Activated CD8-positive, alpha-beta memory T cell treated with anti-CD3 and anti-CD28 coated beads, Interleukin-2, amount 50 U/mL, for 48 hours (primary cell): Measurements from ENCODE around the gene XIRP2.
"Not testable (repeated sequence)": the region's sequence is repeated elsewhere in the genome, so short reads cannot be mapped to it uniquely, and the experiment has no call there.

Experiments used
- DNase-seq: peaks from one replicate; pipeline ENCODE4 v3.0.0-alpha.2; 2020

Gene XIRP2

DNA sequence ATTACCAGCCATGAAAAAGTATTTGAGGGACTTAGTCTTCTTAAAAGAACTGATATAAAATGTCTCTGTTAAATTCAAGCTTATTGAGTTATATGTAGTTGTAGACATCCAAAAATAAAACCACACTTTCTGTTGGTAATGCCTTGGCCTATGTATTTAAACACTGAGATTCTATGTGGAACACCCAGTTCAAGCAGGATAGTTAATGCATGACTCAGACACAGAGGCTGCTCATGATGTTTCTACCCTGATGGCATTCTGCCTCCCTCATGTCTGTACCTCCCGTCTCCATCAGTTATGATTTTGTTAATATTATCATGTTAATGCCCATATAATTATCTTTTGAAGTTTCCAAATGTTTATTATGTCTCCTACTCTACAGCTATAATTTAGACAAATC is 164.5 kb downstream of the XIRP2 start:
- DNase-seq = no peak

DNA sequence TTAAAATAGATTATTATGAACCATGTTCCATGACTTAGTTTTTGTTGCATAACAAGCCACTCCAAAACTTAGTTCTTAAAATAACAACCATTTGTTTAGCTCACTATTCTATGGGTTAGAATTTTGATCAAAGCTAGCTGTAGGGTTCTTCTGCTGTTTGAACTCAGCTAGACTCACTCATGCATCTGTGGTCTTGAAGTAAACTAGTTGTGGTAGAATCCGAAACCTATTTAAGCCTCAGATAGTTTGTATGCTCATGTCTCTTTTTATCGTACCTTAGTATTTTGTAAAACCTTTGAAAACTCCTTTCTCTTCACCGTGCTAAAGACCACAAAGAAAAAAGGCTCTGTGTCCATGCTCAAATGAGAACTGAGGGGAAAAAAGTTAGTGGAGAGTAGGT is 166.6 kb downstream of the XIRP2 start:
- DNase-seq = no peak

DNA sequence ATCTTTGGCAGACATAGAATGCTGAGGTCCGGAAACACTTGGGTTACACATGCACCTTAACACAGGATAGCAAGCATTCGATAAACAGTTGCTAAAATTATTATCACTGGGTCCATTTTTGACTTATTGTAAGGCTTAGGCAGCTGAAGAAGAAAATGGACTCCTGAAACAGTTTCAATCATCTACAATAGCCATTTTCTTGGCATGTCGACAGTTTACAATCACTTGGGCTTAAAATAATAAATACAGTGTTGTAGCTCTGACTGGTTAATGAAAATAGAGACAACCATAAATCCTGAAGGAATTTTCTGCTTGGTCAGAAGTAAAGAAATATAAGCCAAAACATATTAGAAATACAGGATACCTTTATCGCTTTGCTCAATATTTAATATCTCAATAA is 169.2 kb downstream of the XIRP2 start:
- DNase-seq = no peak

DNA sequence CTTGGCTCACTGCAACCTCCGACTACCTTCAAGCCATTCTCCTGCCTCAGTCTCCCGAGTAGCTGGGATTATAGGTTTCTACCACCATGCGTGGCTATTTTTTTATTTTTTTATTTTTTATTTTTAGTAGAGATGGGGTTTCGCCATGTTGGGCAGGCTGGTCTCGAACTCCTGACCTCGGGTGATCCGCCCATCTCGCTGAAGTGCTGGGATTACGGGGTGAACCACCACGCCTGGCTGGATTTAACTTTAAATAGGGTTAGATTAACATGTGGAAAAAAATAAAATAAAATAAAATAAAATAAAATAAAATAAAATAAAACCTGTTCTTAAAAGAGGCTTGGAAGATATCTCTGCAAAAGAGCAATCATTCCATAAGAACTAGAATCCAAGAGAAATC is 170.9 kb downstream of the XIRP2 start:
- no peak for DNase-seq

DNA sequence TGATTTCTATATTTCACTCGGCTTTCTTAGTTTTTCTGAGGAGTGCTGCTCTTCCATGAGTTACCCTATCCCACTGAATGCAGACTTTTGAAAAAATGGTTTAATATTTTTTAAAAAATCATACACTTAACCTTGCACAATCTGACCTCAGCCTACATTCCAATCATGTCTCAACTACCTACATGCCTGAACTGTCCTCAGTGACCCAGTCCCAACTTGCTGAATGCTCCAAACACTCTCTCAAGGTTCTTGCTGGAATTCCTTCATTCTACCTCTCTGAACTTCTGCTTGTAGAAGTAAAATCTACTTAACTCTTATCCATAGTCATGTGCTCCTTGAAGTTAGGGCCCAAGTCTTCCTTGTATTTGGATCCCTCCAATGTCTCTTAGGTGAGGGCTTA is 181.6 kb downstream of the XIRP2 start:
- no peak for DNase-seq

DNA sequence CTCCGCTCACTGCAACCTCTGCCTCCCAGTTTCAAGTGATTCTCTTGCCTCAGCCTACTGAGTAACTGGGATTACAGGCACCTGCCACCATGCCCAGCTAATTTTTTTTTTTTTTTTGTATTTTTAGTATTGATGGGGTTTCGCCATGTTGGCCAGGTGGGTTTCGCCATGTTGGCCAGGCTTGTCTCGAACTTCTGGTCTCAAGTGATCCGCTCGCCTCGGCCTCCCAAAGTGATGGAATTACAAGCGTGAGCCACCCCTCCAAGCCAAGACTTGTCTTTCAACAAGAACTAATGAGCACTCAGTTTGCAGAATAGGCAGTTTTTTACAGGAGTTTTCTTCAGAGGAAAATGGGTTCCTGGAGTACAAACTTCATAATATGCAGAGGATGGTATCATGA is 187.4 kb downstream of the XIRP2 start:
- DNase-seq = not testable (repeated sequence)

DNA sequence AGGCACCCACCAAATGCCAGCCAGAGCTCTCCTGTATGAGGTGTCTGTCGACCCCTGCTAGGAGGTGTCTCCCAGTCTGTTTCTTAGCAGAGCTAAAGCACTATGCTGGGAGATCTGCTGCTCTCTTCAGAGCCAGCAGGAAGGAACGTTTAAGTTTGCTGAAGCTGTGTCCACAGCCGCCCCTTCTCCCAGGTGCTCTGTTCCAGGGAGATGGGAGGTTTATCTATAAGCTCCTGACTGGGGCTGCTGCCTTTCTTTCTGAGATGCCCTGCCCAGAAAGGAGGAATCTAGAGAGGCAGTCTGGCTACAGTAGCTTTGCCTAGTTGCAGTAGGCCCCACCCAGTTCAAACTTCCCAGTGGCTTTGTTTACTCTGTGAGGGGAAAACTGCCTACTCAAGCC is 210.7 kb downstream of the XIRP2 start:
- DNase-seq = not testable (repeated sequence)

DNA sequence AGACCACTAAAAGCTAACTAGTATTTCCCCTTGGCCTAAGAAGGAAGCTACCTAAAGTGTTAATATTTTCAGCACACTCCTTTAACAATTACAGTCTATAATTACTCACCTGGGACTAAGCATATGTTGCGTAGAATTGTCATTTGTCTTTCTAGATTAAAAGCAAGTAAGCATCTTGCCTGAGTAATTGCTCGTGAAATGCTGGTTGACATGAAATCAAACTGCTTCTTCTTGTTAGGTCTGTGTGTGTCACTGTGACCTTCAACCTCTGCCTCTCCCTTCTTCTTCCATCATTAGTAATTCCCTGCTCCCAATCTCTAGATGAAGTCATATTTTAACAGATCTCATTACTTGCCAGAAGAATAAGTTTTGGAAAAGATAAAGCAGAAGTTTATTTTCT is 212.2 kb downstream of the XIRP2 start:
- DNase-seq = no peak

DNA sequence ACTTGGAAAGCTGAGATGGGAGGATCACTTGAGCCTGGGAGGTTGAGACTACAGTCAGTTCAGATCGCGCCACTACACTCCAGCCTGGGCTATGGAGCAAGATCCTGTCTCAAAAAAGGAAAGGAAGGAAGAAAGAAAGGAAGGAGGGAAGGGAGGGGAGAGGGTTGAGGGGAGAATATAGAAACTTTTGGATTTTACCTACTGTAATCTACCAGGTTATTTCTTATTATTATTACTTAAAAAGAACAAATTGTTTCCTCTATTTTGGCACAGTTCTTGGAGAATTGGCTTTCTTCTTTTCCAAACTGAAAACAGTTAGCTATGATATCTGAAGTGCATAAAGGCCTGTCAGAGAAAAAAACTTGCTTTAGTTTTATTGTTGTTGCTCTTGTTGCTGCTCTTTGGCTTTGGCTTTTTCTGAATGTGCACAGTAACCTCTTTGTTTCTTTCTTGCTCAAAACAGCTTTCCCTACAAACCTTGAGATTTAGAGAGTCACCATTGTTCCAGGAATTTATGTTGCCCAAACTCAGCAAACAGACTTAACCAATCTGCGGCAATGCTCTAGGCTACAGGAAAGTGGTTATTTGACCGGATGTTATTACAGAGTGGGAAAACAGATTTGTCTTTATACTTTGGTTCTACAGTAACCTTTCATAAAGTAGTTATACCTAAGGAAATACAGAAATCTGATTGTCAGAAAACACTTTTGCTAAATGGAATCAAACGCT is 214.9 kb downstream of the XIRP2 start:
- DNase-seq = no peak

DNA sequence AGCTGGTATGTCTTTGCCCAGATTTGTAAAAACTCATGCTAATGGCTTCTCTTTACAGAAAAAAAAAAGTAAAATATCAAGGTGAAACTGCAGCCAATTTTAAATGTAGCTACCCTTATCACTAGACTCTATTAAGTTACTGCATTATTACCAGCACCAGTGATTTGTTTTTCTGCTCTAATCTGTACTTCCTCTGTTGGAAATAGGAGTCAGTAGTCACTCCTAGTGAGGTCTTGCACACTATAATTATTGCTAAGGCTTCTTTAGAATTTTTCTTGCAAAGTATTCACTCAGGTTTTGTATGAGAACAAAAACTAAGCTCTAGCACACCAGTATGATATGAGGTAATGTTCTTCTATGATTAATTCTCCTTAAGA is 215.5 kb downstream of the XIRP2 start:
- no peak for DNase-seq

DNA sequence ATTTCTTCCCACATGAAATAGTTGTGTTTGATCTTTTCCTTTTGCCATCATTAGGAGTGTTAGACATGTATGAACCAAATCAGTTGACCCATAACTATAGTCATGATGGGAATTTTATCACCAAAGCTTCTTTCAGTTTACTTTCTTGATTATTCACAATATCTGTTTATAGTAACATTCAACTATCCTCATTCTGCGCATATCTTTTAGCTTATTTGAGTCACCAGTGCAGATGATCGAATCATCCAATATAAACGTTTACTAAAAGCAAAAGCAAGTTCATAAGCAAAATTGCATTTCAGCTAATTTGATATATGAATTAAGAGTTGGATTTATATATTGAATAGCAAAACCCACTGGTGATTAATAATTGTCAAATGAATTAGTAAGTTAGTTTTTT is 216.4 kb downstream of the XIRP2 start:
- DNase-seq = no peak

DNA sequence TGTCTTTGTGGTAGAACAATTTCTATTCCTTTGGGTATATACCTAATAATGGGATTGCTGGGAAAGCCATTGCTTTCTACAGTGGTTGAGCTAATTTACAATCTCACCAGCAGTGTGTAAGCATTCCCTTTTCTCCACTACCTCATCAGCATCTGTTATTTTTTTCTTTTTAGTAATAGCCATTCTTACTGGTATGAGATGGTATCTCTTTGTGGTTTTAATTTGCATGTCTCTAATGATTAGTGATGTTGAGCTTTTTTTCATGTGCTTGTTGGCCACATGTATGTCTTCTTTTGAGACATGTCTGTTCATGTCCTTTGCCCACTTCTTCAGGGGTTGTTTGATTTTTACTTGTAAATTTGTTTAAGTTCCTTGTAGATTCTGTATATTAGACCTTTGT is 221.4 kb downstream of the XIRP2 start:
- not testable (repeated sequence) for DNase-seq

DNA sequence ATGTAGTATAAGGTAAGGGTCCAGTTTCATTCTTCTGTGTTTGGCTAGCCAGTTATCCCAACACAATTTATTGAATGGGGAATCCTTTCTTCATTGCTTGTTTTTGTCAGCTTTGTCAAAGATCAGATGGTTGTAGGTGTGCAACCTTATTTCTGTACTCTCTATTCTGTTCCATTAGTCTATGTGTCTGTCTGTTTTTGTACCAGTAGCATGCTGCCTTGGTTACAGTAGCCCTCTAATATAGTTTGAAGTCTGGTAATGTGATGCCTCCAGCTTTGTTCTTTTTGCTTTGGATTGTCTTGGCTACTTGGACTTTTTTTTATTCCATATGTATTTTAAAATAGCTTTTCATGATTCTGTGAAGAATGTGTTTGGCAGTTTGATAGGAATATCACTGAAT is 222.1 kb downstream of the XIRP2 start:
- no peak for DNase-seq

DNA sequence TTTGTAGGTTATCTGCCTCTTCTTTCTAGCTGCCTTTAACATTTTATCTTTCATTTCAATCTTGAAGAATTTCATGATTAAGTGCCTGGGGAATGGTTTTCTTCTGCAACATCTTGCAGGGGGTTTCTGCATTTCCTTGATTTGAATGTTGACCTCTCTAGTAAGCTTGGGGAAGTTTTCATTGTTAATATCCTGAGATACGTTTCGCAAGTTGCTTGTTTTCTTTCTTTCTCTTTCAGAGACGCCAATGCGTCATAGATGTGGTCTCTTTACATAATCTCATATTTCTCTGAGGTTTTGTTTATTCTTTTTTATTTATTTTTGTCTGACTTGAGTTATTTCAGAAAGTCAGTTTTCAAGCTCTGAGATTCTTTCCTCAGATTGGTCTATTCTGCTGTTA is 225.7 kb downstream of the XIRP2 start:
- no peak for DNase-seq

DNA sequence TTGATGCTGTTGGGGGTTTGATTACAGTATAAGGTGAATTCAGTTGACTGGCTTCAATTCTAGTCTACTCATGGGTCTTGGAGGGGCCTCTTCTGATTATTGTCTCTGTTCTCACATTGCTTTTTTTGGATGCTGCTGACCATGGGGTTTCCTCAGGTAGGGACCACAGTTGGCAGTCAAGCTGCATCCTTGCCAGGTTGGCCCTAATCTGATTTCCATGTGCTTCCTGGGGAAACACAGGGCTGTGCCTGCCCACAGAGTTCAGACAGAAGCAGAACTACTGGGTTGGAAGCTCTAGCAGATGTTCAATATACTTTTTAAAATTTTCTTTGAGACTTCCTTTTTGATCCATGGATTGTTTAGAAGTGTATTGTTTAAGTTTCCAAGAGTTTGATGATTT is 227.3 kb downstream of the XIRP2 start:
- no peak for DNase-seq

DNA sequence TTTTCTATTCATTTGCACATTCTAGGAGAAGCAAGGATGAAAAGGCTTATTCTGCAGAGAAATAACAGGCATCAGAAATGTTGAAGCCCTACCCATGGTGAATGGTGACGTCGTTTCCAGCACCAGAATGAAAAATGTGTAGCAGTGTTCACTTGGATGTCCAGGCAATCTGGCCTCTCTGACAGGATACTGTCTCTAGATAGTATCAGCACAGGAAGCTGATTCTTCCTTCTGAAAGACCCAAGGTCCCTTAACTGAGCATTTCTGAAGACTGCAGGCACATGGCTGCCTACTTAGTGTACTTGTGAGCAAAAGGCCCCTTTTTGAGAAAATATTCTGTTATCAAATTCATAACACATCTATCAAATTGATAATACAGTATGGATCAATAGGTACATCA is 234.1 kb downstream of the XIRP2 start:
- no peak for DNase-seq

DNA sequence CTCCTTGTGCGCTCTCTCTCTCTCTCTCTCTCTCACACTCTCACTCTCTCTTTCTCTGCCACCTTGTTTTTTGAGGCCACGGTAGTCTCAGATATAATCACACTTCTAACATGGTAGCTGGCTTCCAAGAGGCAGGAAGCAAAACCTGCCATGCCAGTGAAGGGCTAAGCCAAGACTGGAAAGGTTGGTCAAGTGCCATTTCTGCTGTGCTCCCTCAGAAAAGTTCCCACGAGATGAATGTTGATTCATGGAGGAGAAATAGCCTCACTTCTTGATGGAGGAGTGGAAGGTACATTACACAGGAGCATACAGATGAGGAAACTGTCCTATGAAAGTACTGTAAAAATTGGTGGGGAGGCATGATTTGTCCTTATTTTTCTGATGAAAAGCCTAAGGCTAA is 237.9 kb downstream of the XIRP2 start:
- no peak for DNase-seq

DNA sequence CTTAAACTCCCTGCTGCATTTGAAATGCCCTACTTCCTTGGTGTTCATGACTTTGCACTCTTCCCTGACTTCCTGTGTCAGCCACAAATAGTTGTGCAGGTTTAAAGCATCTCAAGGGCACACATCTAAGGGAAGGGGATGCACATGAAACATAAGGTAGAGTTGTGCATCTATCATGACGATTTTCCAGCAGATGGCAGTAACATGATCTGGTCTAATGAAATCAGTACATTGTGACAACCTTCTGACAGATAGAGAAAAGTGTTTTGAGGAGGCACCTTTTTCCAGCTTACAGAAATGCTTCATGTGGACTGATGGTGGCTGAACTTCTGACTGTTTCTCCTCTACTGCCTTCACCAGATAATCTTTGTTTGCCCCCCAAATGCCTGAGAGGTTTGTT is 238.9 kb downstream of the XIRP2 start:
- no peak for DNase-seq

DNA sequence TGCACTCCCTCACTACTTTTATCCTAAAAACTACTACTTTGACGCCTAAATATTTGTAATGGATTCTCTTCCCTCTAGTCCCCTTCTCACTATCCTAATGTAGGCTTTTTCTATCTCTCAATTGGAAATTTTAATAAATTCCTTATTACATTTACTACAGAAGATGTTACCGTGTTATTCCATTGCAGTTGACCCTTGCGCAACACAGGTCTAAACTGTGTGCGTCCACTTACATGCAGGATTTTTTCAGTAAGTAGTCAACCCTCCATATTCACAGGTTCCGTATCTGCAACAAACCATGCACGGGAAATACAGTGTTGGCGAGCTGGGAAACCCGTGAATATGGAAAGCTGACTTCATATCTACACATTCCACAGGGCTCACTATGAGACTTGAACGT is 239.8 kb downstream of the XIRP2 start:
- DNase-seq = no peak

DNA sequence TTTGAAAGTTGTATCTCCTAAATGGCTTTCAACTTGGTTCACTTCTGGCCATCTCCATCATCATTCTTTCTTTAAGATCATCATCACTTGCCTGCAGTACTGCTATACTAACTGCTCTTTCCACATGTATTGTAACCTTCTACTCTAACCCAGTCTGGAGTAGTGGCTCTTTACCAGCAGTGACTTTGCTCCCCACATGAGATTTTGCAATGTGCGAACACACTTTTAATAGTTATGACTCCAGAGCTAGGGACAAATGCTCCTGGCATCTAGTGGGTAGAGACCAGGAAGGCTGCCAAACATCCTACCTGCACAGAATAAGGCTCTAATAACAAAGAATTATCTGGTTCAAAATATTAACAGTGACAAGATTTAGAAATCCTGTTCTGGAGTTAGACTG is 243.8 kb downstream of the XIRP2 start:
- no peak for DNase-seq

DNA sequence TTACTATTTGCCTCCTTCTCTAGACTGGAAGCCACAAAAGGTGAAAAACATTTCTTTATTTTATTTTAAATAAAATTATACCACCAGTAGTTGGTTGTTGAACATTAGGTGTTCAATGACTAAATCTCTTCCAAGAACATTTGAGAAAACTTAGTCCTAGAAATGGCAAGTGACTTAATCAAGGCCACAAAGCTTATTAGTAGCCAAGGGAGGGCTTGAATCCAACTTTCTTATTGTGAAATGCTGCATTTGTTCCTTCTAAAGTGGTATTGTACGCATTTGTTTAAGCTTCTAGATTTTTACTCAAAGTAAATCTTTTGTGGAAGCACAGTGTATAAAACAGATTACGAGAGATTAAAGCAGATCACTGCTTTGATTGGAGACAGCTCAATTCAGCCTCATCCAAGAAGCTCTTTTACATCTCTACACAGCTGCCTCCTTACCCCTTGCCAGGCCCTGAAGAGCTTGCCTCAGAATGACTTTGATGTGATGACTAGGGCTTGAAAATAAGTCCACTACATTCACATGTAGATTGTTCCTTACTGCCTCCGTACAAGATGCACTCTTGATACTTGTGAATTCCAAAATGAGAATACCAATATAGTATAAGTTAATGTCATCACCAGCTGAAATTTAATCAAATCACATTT is 244.8 kb downstream of the XIRP2 start:
- no peak for DNase-seq

DNA sequence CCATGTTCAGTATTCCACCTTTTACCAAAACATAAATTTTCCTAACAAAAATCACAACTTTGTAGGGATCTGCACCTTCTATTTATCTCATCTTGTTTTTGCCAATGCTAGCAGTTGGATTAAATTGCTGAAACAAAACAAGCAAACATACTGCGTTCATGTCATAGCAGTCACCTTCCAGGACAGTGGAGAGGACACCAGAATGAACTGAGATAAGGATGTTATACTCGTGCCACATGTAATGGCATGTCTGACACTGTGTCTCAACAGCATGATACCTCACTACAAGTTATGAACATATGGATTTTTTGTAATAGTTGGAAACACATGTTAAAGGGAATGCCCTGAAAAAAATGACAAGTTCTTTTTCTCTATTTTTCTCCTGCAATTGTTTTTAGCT is 245.3 kb downstream of the XIRP2 start:
- DNase-seq = no peak

DNA sequence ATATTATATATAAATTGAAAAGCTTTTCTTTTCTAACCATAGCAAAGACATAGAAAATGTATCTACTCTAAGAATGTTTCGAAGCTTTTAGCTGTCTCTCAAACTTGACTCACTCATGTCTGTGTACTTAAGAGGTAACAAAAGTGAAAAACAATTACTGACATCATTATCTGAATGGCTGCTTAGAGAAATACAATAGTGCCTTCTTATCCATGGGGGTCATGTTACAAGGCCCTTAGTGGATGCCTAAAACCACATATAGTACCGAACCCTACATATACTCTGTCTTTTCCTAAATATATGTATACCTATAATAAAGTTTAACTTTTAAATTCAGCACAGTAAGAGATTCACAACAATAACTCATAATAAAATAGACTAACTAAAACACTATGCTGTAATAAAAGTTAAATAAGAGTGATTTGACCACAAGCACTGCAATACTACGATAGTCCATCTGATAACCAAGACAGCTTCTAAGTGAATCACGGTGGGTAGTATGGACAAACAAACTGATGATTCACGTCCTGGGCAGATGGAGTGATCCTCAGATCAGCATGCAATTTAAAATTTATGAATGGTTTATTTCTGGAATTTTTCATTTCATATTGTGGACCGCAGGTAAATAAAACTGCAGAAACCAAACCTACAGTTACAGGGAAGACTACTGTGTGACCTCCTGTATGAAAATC is 246.2 kb downstream of the XIRP2 start:
- no peak for DNase-seq

DNA sequence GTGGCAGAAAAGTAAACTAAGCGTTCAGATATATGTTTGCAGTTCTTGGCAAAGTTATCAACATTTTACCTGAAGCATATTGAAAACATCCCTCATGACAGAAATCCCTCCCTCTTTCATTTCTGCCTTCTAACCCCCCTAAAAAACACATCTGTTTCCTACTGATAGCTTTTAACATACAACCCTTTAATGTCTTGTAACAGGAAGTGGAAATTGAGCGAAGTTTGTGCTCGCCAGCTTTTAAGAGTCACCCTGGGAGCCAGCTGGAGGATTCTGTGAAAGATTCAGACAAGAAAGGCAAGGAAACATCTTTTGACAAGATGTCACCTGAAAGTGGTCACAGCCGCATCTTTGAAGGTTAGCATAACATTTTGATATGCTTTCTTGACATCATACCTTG is 247.4 kb downstream of the XIRP2 start:
- no peak for DNase-seq
